Mucosa of descending colon (tissue), 3 donors: ENCODE results near the gene TRIM40. TPM values are rescaled to one million over a fixed set of nuclear protein-coding genes. Genes with fewer than 3 reads are reported as not detected.

Experiments
- ATAC-seq: fragments of 200-7000 bp; cut with Tn5 transposase; one replicate; pipeline ENCODE4 v1.9.1; 2020; ENCODE audit warnings: mild to moderate bottlenecking, moderate library complexity
- DNase-seq, 3 donors: peaks; one replicate each; pipeline ENCODE4 v3.0.0-alpha.2; 2020
- H3K36me3 ChIP-seq: fragments of 200-600 bp; one replicate; pipeline ENCODE4 v1.8.0; 2021; ENCODE audit warnings: low read depth, mild to moderate bottlenecking
- H3K4me1 ChIP-seq: fragments of 200-600 bp; one replicate; pipeline ENCODE4 v1.8.0; 2021; ENCODE audit warnings: low read depth, mild to moderate bottlenecking
- H3K4me3 ChIP-seq: fragments of 200-600 bp; one replicate; pipeline ENCODE4 v1.8.0; 2021; ENCODE audit warnings: mild to moderate bottlenecking
- H3K9me3 ChIP-seq: fragments of 200-600 bp; one replicate; pipeline ENCODE4 v1.8.0; 2021; ENCODE audit warnings: mild to moderate bottlenecking
- CTCF ChIP-seq: fragments of 200-600 bp; IDR thresholded peaks from one replicate; pipeline ENCODE4 v1.8.0; 2022; ENCODE audit warnings: antibody characterized with exemption, mild to moderate bottlenecking
- intact Hi-C, 2 donors: fragments of 100-400 bp; cut with DNase I in 1 of 2; cut with micrococcal nuclease in 1 of 2; formaldehyde crosslinking; loops; one replicate each; pipeline versions ENCODE4 v1.11.0 to v1.11.1; 2022; cut with DNase I, micrococcal nuclease
- total RNA-seq, 3 donors: library from RNA; stranded (reverse); fragmentation: NEBNext Ultra II Directional in 2 of 3; extraction: Animal tissue kit (Norgen Biotek cat#: 25700) in 2 of 3; gene quantifications; one replicate each; pipeline versions ENCODE4 v1.2.1 to v1.2.4, GENCODE V29; 2021 to 2023
- donor health status: DM: no; HTN: no; CAD: no; lungs with moderate emphysema.
- donor health status: DM: no; HTN: no; CAD: no.
- donor health status: DM: no; HTN: yes; CAD: no.

TRIM40 gene
- total RNA-seq, 3 donors from 2014 or later = 19.8 to 37.3 (median 33.4) TPM

DNA sequence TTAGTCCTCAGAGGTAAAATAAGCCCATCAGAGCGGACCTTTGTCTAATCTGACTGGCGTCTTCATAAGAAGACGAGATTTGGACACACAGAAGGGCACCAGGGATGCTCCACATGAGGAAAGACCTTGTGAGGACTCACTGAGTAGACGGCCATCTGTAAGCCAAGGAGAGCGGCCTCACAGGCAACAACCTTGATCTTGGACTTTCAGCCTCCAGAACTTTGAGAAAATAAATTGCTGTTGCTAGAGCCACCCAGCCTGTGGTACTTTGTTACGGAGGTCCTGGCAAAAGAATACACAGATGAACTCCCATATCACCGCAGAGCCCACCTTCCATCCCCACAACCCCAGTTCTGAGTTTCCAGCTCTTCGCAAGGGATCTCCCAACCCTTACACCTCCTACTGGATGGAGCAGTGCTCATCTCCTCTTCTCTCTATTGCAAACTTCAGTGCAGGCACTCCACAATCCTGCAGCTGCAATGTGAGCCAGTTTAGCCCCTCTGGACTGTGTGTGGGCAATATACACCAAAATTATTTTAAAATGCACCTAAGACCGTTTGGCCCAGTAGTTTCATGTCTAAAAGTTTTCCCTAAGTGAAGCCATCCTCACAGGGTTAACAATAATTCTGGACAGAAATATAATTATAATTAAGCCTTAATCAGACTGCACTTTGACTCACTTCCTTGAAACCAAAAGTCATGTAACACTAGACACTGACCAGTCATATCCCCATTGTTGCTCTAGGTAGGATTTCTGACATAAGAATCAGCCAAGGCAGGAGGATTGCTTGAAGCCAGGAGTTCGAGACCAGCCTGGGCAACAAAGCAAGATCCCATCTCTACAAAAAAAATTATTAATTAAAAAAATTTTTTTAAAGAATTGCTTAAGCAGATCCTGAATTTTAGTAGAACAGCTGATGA, 14.2 kb upstream of the TRIM40 start:
- no peak for ATAC-seq
- intact Hi-C loops = no loop called here
- Histone ChIP-seq H3K36me3 (no peaks in the 10 kb centered on the region), H3K4me1 (peaks cover 22% of the 10 kb centered on the region), H3K9me3 (no peaks in the 10 kb centered on the region), H3K4me3 (no peak overlapping the region)
- DNase-seq = no peak
- TF ChIP-seq CTCF = no peak

- peak in 1 of 3 donors; percentile 78 for DNase-seq
- peak; percentile 90 for ATAC-seq
- TF ChIP-seq CTCF = no peak
- H3K4me3 ChIP-seq = no peak overlapping the region
- no peaks in the 10 kb centered on the region for H3K36me3 ChIP-seq
- H3K9me3 ChIP-seq = no peaks in the 10 kb centered on the region
- intact Hi-C loops = no loop called here
- H3K4me1 ChIP-seq = peaks cover 22% of the 10 kb centered on the region
These were observed 13.4 kb upstream of the TRIM40 start for GRCh38 chr6:30122515-30122914.

DNA sequence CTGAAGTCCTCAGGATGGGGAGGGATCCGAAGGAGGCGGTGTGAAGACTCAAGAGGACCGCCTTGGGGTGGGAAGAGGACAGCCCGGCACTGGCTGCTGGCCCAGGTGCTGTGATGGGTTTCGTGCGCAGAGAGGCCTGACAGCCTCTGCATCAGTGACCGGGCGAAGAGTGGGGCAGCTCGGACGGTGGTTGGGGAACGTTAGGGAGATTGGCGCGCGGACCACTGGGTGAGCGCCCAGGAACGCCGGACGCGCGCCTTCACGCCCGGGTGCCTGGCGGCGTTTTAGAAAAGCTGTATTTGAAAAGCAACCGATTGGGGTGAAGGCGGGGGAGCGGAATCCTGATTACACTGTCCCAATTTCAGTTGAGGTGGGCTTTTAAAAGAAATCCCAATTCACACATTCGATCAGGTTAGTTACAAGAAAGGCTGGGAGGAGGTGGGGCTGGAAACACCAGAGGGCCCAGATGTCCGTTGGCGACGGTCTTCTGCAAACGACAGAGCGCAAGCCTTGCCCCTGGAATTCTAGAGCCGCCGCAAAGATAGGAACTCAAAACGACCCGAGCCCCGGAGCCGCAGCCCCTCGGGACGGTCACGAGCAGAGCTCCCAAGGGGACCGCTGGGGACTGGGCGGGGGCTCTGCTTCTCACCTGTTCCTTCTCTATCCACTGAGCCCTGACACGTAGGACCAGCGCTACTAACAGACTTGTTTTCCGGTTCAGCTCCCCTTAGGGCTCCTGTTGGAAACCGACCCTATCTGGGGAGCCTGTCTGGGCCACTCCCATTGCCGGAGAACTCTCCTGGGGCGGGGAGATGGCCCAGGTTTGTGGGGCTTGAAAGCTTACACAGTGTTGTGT, 8.5 kb upstream of the TRIM40 start:
- intact Hi-C loops = no loop called here
- Histone ChIP-seq H3K9me3 (no peaks in the 10 kb centered on the region), H3K4me3 (no peak overlapping the region), H3K36me3 (no peaks in the 10 kb centered on the region), H3K4me1 (peaks cover 26% of the 10 kb centered on the region)
- DNase-seq (no peak), ATAC-seq (no peak)
- TF ChIP-seq CTCF = no peak

- H3K4me1 ChIP-seq = peaks cover 17% of the 10 kb centered on the region
- DNase-seq = no peak
- no peak for TF ChIP-seq CTCF
- no peaks in the 10 kb centered on the region for H3K9me3 ChIP-seq
- intact Hi-C loops = loop anchor here in 1 of 2 donors (10.0 kb wide), 1 partner anchor 285 kb away; no protein-coding TSS in a partner anchor
- peak; percentile 76 for ATAC-seq
- H3K4me3 ChIP-seq = no peak overlapping the region
- H3K36me3 ChIP-seq = no peaks in the 10 kb centered on the region
These were observed 6.4 kb upstream of the TRIM40 start for GRCh38 chr6:30129265-30130178.

DNA sequence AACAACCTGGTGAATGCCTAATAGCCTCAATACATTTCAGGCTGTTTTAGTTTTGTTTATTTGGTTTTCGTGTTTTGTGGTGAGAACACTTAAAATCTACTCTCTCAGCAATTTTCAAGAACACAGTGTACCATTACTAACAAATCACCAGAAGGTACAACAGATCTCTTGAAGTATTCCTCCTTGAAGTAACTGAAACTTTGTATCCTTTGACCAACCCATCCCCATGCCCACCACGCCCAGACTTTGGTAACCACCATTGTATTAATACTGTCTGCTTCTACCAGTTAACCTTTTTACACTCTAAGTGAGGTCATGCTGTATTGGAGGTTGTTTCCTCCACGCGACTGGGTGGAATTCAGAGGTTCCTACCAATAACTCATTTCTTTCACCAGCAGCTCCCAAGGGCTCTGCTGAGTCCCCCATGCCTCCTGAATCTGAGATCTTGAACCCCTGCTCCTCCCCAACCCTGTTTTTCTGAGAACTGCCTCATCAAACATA, 5.7 kb upstream of the TRIM40 start:
- H3K36me3 ChIP-seq = no peaks in the 10 kb centered on the region
- ATAC-seq (peak; percentile 52), DNase-seq (no peak)
- no peak for TF ChIP-seq CTCF
- intact Hi-C loops = loop anchor here in 1 of 2 donors (10.0 kb wide), 1 partner anchor 285 kb away; no protein-coding TSS in a partner anchor
- peaks cover 17% of the 10 kb centered on the region for H3K4me1 ChIP-seq
- H3K4me3 ChIP-seq = no peak overlapping the region
- H3K9me3 ChIP-seq = no peaks in the 10 kb centered on the region
